ENCODE results near the gene SFMBT2. TPM values are rescaled to one million over a fixed set of nuclear protein-coding genes. Genes with fewer than 3 reads are reported as not detected.

Gene SFMBT2
- total RNA-seq, 3 donors from 2014 or later (not counting 1 experiment from before 2014, with no cell fraction given) = 50.4 to 70.4 (median 52.2) TPM

- WGBS (ENCODE audit: insufficient coverage) = 83% methylated on average over 18 of the region's 19 CpGs
- TF ChIP-seq CTCF (IDR thresholded peaks at IDR 0.05) = no peak
- Mint-ChIP-seq H3K9me3 (no peaks in the 10 kb centered on the region), H3K27me3 (ENCODE audit: low read depth in 2 of 2) (peaks cover 8 to 14% of the 10 kb centered on the region in 2 donors), H3K27ac (no peak overlapping the region), H3K36me3 (no peaks in the 10 kb centered on the region), H3K4me1 (peaks cover 0 to 7% of the 10 kb centered on the region in 2 donors), H3K4me3 (no peak overlapping the region)
- H3K4me3 ChIP-seq (ENCODE audit: low read length) = no peak overlapping the region
- H3K9me3 ChIP-seq (ENCODE audit: control insufficient read depth, insufficient read depth, low read length) = no peaks in the 10 kb centered on the region
- H3K27ac ChIP-seq (ENCODE audit: low read length) = no peak overlapping the region
- intact Hi-C loops (cut with micrococcal nuclease) = no loop called here
- no peak for ATAC-seq
- H3K27me3 ChIP-seq (ENCODE audit: control insufficient read depth, insufficient read depth, low read length) = no peaks in the 10 kb centered on the region
- H3K4me1 ChIP-seq (ENCODE audit: control insufficient read depth, insufficient read depth, low read length) = peaks cover 3% of the 10 kb centered on the region
- no peaks in the 10 kb centered on the region for H3K36me3 ChIP-seq (ENCODE audit: control insufficient read depth, insufficient read depth, low read length)
- DNase-seq = no peak
Observed at GRCh38 chr10:7432884-7433726, 22.3 kb upstream of the SFMBT2 start.

GRCh38 chr10:7428673-7429350, 18.0 kb upstream of the SFMBT2 start:
- H3K27me3 Mint-ChIP-seq (ENCODE audit: low read depth in 2 of 2) = peaks cover 8 to 14% of the 10 kb centered on the region in 2 donors
- Histone ChIP-seq H3K36me3 (ENCODE audit: control insufficient read depth, insufficient read depth, low read length) (no peaks in the 10 kb centered on the region), H3K9me3 (ENCODE audit: control insufficient read depth, insufficient read depth, low read length) (no peaks in the 10 kb centered on the region), H3K4me1 (ENCODE audit: control insufficient read depth, insufficient read depth, low read length) (no peaks in the 10 kb centered on the region), H3K27me3 (ENCODE audit: control insufficient read depth, insufficient read depth, low read length) (no peaks in the 10 kb centered on the region), H3K27ac (ENCODE audit: low read length) (no peak overlapping the region), H3K4me3 (ENCODE audit: low read length) (no peak overlapping the region)
- H3K4me1 Mint-ChIP-seq = peaks cover 10% of the 10 kb centered on the region in 2 donors
- H3K4me3 Mint-ChIP-seq = no peak overlapping the region
- DNase-seq = no peak
- TF ChIP-seq CTCF (IDR thresholded peaks at IDR 0.05) = no peak
- WGBS (ENCODE audit: insufficient coverage) = 87% methylated on average over 4 of the region's 5 CpGs
- no peak for ATAC-seq
- no peak overlapping the region for H3K27ac Mint-ChIP-seq
- H3K36me3 Mint-ChIP-seq = no peaks in the 10 kb centered on the region
- intact Hi-C loops (cut with micrococcal nuclease) = no loop called here
- H3K9me3 Mint-ChIP-seq = no peaks in the 10 kb centered on the region

GRCh38 chr10:7426349-7426748, 15.5 kb upstream of the SFMBT2 start:
- Mint-ChIP-seq H3K27me3 (ENCODE audit: low read depth in 2 of 2) (no peaks in the 10 kb centered on the region), H3K36me3 (no peaks in the 10 kb centered on the region)
- no peak for ATAC-seq

More at GRCh38 chr10:7426349-7426748, 15.5 kb upstream of the SFMBT2 start:
- WGBS (ENCODE audit: insufficient coverage) = 71% methylated on average over 2 of the region's 4 CpGs
- Mint-ChIP-seq H3K9me3 (no peaks in the 10 kb centered on the region), H3K27ac (no peak overlapping the region), H3K4me3 (no peak overlapping the region), H3K4me1 (peaks cover 10% of the 10 kb centered on the region in 2 donors)
- intact Hi-C loops (cut with micrococcal nuclease) = no loop called here
- H3K9me3 ChIP-seq (ENCODE audit: control insufficient read depth, insufficient read depth, low read length) = no peaks in the 10 kb centered on the region
- no peaks in the 10 kb centered on the region for H3K36me3 ChIP-seq (ENCODE audit: control insufficient read depth, insufficient read depth, low read length)
- no peaks in the 10 kb centered on the region for H3K27me3 ChIP-seq (ENCODE audit: control insufficient read depth, insufficient read depth, low read length)
- no peak for TF ChIP-seq CTCF (IDR thresholded peaks at IDR 0.05)
- DNase-seq = no peak
- no peak overlapping the region for H3K4me3 ChIP-seq (ENCODE audit: low read length)
- H3K27ac ChIP-seq (ENCODE audit: low read length) = no peak overlapping the region
- no peaks in the 10 kb centered on the region for H3K4me1 ChIP-seq (ENCODE audit: control insufficient read depth, insufficient read depth, low read length)

All from natural killer cell (primary cell).